SU-DHL-6 (cell line): ENCODE measurements around the gene MEF2D.

Experiments used
- H2AFZ ChIP-seq: fragments of 200-600 bp; sonication (generic); 2 replicates; pipeline ENCODE4 v1.6.1; 2014; ENCODE audit warnings: low read depth, mild to moderate bottlenecking, moderate library complexity, mixed read lengths, antibody characterized with exemption, low read length; ENCODE audit not compliant: severe bottlenecking
- H3F3A ChIP-seq: fragments of 200-600 bp; shearing (Covaris generic); 2 replicates; pipeline ENCODE4 v1.6.0; 2016; ENCODE audit warnings: antibody characterized with exemption, mild to moderate bottlenecking; ENCODE audit not compliant: insufficient read depth
- H3K27ac ChIP-seq: fragments of 200-600 bp; sonication (generic); 2 replicates; pipeline ENCODE4 v1.5.1; 2016; ENCODE audit warnings: low read depth, mild to moderate bottlenecking, low read length, moderate library complexity, mixed read lengths
- H3K27me3 ChIP-seq: fragments of 200-600 bp; sonication (generic), shearing (Covaris generic); 2 replicates; pipeline ENCODE4 v1.6.0; 2014; ENCODE audit warnings: mild to moderate bottlenecking, low read length
- H3K36me3 ChIP-seq: fragments of 200-600 bp; sonication (generic); 2 replicates; pipeline ENCODE4 v1.6.1; 2014; ENCODE audit warnings: mild to moderate bottlenecking, low read length, mixed read lengths
- H3K4me2 ChIP-seq: fragments of 300-600, 200-600 bp; shearing (Covaris generic), sonication (generic); 2 replicates; pipeline ENCODE4 v1.6.0; 2014; ENCODE audit warnings: low read length, low read depth, mild to moderate bottlenecking; ENCODE audit not compliant: poor library complexity, severe bottlenecking
- H3K4me3 ChIP-seq: fragments of 200-600 bp; sonication (generic); 2 replicates; pipeline ENCODE4 v1.5.1; 2014; ENCODE audit warnings: antibody characterized with exemption, low read length, mild to moderate bottlenecking, mixed read lengths; ENCODE audit not compliant: insufficient read depth, poor library complexity, severe bottlenecking
- H3K79me2 ChIP-seq: fragments of 200-600 bp; sonication (generic); 2 replicates; pipeline ENCODE4 v1.6.1; 2014; ENCODE audit warnings: mild to moderate bottlenecking, low read length, moderate library complexity; ENCODE audit not compliant: insufficient read depth
- H3K9ac ChIP-seq: fragments of 200-600 bp; sonication (generic); 2 replicates; pipeline ENCODE4 v1.7.0; 2014; ENCODE audit warnings: mild to moderate bottlenecking, low read length
- H3K9me2 ChIP-seq: fragments of 200-600 bp; sonication (generic); replicated peaks from 2 replicates; pipeline ENCODE4 v1.6.1; 2014; ENCODE audit warnings: low read length; ENCODE audit not compliant: insufficient read depth
- H3K9me3 ChIP-seq: fragments of 200-600 bp; sonication (generic); 2 replicates; pipeline ENCODE4 v1.6.1; 2014; ENCODE audit warnings: low read length, mixed read lengths; ENCODE audit not compliant: insufficient read depth
- H4K20me1 ChIP-seq: fragments of 200-600 bp; sonication (generic); 2 replicates; pipeline ENCODE4 v1.6.1; 2014; ENCODE audit warnings: low read depth, mild to moderate bottlenecking, antibody characterized with exemption, low read length, moderate library complexity, mixed read lengths
- EZH2phosphoT487 ChIP-seq: fragments of 200-600 bp; sonication (generic), shearing (Covaris generic); conservative IDR thresholded peaks from 2 replicates; pipeline ENCODE4 v1.6.1; 2018; ENCODE audit warnings: mild to moderate bottlenecking, antibody characterized with exemption, low read length, moderate library complexity, mixed read lengths
- TF ChIP-seq, protein P1 (sequence below): fragments of 200-600 bp; sonication (generic); IDR thresholded peaks from one replicate; pipeline ENCODE4 v1.5.1; 2017; ENCODE audit warnings: antibody characterized with exemption, mild to moderate bottlenecking, low read length, moderate library complexity; ENCODE audit not compliant: insufficient read depth, poor library complexity, severe bottlenecking

The MEF2D gene

DNA sequence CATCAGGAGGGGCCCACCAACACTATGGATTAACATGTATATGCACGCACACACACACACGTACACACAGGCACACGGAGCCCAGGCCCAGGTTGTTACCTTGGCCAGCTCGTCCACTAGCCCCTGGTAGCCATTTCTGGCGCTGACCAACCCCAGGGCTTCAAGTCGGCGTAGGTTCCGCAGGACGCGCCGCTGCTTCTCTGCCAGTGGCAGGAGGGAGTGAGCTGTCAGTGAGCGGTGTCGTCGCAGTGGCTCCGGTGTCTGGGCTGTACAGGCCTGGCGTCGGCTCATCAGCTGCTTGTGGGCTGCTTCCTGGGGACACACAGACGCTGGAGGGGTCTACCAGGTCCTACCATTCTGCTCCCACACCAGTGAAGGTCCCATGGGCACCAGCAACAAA, 29.4 kb upstream of the MEF2D start:
- H3K9me3 ChIP-seq, result no peaks in the 10 kb centered on the region
- H3K79me2 ChIP-seq, result no peaks in the 10 kb centered on the region
- no peak for TF ChIP-seq EZH2phosphoT487
- TF ChIP-seq, protein P1, sequence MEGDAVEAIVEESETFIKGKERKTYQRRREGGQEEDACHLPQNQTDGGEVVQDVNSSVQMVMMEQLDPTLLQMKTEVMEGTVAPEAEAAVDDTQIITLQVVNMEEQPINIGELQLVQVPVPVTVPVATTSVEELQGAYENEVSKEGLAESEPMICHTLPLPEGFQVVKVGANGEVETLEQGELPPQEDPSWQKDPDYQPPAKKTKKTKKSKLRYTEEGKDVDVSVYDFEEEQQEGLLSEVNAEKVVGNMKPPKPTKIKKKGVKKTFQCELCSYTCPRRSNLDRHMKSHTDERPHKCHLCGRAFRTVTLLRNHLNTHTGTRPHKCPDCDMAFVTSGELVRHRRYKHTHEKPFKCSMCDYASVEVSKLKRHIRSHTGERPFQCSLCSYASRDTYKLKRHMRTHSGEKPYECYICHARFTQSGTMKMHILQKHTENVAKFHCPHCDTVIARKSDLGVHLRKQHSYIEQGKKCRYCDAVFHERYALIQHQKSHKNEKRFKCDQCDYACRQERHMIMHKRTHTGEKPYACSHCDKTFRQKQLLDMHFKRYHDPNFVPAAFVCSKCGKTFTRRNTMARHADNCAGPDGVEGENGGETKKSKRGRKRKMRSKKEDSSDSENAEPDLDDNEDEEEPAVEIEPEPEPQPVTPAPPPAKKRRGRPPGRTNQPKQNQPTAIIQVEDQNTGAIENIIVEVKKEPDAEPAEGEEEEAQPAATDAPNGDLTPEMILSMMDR, result no peak
- H3K36me3 ChIP-seq, result no peaks in the 10 kb centered on the region
- peaks cover 3% of the 10 kb centered on the region; the same call in 1 of the 2 replicates for H3F3A ChIP-seq
- H3K4me2 ChIP-seq, result no peak overlapping the region
- H3K9me2 ChIP-seq, result no peaks in the 10 kb centered on the region
- no peaks in the 10 kb centered on the region for H4K20me1 ChIP-seq
- H3K27me3 ChIP-seq, result no peaks in the 10 kb centered on the region
- H3K4me3 ChIP-seq, result no peak overlapping the region
- H3K27ac ChIP-seq, result no peak overlapping the region
- H3K9ac ChIP-seq, result no peak overlapping the region
- H2AFZ ChIP-seq, result no peak overlapping the region

DNA sequence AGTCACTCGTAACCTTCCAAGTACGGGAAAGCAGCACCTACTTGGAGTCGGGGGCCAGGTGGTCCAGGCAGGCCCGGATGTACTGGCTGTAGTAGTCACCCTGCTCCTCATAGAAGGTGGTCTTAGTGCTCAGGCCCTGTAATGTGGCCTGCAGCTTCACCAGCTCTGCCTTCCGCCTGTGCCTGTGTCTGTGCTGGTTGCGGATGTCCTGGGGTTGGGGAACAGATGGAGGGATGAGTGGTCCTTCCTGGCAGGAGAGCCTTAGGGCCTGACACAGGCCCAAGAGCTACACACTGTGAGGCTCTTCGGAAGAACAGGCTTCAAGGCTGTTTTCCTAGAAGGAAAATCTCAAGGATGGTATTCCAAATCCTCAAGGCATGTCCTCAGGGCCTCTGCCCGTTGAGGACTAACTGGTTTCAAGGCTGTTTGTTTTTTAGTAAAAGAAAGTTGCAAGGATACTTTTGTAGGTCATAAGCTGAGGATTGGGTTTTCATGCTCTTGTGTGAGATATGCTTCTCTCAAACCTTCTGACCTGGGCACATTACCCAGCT, 28.4 kb upstream of the MEF2D start:
- no peaks in the 10 kb centered on the region for H3K27me3 ChIP-seq

DNA sequence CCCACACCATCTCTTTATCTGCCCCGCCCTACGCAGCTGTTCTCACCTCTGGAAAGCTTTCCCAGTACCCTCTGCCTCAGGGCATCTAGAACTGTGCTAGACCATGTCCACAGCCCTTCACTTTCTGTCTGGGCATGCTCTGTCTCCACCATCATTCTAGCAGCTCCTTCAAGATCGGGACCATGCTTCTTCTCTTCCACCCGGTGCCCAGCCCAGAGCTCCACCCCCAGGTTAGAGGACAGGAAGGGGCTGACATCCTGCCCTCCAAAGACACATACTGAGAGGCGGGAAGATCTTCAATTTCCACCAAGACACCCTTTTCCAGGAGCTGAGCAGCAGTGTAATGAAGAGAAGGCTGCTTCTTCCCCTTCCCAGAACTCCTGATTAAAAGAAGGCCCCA, 27.7 kb upstream of the MEF2D start:
- H3K9ac ChIP-seq, result no peak overlapping the region
- H3K9me3 ChIP-seq, result no peaks in the 10 kb centered on the region
- no peak overlapping the region for H3K4me3 ChIP-seq
- no peaks in the 10 kb centered on the region for H3K36me3 ChIP-seq
- no peak overlapping the region for H3K4me2 ChIP-seq
- H3K9me2 ChIP-seq, result no peaks in the 10 kb centered on the region
- H3K79me2 ChIP-seq, result no peaks in the 10 kb centered on the region
- no peaks in the 10 kb centered on the region for H3K27me3 ChIP-seq
- H4K20me1 ChIP-seq, result no peaks in the 10 kb centered on the region
- H3K27ac ChIP-seq, result no peak overlapping the region
- TF ChIP-seq, protein P1, result no peak
- TF ChIP-seq EZH2phosphoT487, result no peak
- H2AFZ ChIP-seq, result no peak overlapping the region
- peaks cover 12% of the 10 kb centered on the region for H3F3A ChIP-seq

More for the DNA sequence above, 28.4 kb upstream of the MEF2D start:
- Histone ChIP-seq H4K20me1 (no peaks in the 10 kb centered on the region), H3K9me3 (no peaks in the 10 kb centered on the region), H3K9me2 (no peaks in the 10 kb centered on the region), H3K27ac (no peak overlapping the region), H3K9ac (no peak overlapping the region), H2AFZ (no peak overlapping the region), H3K36me3 (no peaks in the 10 kb centered on the region), H3K4me3 (no peak overlapping the region), H3K79me2 (no peaks in the 10 kb centered on the region), H3F3A (peaks cover 10% of the 10 kb centered on the region), H3K4me2 (no peak overlapping the region)
- TF ChIP-seq EZH2phosphoT487, result no peak
- TF ChIP-seq, protein P1, result no peak
